ENCODE measurements around the gene ETAA1.
A peak's percentile ranks its signal among the peaks of the same experiment; 100 is the strongest.

Gene ETAA1

GRCh38 chr2:67378555-67378954, 18.6 kb upstream of the ETAA1 start:
- Histone ChIP-seq H3K4me3 (ENCODE audit: insufficient read depth in 1 of 2, low read depth in 1 of 2, low read length in 2 of 2) (no peak overlapping the region), H3K27ac (ENCODE audit: low read length, poor library complexity, severe bottlenecking) (no peak overlapping the region), H3K27me3 (ENCODE audit: control insufficient read depth in 1 of 2, insufficient read depth in 1 of 2, low read length in 2 of 2) (no peaks in the 10 kb centered on the region), H3K9ac (ENCODE audit: low read length) (no peak overlapping the region), H2BK120ac (ENCODE audit: low read depth, low read length) (no peak overlapping the region), H2AK5ac (ENCODE audit: low read length, severe bottlenecking) (no peak overlapping the region), H3K4me2 (ENCODE audit: low read length, poor library complexity, severe bottlenecking) (no peak overlapping the region), H3K4ac (ENCODE audit: low read depth in 1 of 2, low read length in 2 of 2) (no peak overlapping the region), H2BK12ac (ENCODE audit: low read length in 2 of 2) (no peak overlapping the region), H2BK15ac (ENCODE audit: low read depth, poor library complexity, severe bottlenecking) (no peak overlapping the region), H3K79me1 (replicated peaks; ENCODE audit: low read length, poor library complexity, severe bottlenecking) (no peaks in the 10 kb centered on the region), H3K4me1 (ENCODE audit: control insufficient read depth, insufficient read depth, low read depth, low read length) (no peaks in the 10 kb centered on the region), H3K36me3 (ENCODE audit: control insufficient read depth in 1 of 2, insufficient read depth in 2 of 2, low read depth in 1 of 2, low read length in 2 of 2) (no peaks in the 10 kb centered on the region), H4K8ac (ENCODE audit: low read length) (no peak overlapping the region), H3K14ac (ENCODE audit: low read length in 2 of 2) (no peak overlapping the region), H2BK5ac (ENCODE audit: low read depth, low read length, poor library complexity, severe bottlenecking) (no peak overlapping the region), H2AFZ (ENCODE audit: low read depth, low read length) (no peak overlapping the region), H3K18ac (ENCODE audit: low read depth in 1 of 2, low read length in 2 of 2) (no peak overlapping the region), H3K9me3 (ENCODE audit: control insufficient read depth, low read length) (no peaks in the 10 kb centered on the region), H4K91ac (ENCODE audit: low read length) (no peak overlapping the region), H3K23ac (ENCODE audit: low read length in 2 of 2) (no peak overlapping the region)
- no CpG with 5 or more reads among the region's 1 CpG for WGBS
- no peak for DNase-seq

- Histone ChIP-seq H3K27me3 (ENCODE audit: control insufficient read depth in 1 of 2, insufficient read depth in 1 of 2, low read length in 2 of 2) (no peaks in the 10 kb centered on the region), H2BK120ac (ENCODE audit: low read depth, low read length) (no peak overlapping the region), H2AFZ (ENCODE audit: low read depth, low read length) (no peak overlapping the region), H2BK15ac (ENCODE audit: low read depth, poor library complexity, severe bottlenecking) (no peak overlapping the region), H2BK5ac (ENCODE audit: low read depth, low read length, poor library complexity, severe bottlenecking) (no peak overlapping the region), H3K4ac (ENCODE audit: low read depth in 1 of 2, low read length in 2 of 2) (no peak overlapping the region), H3K9ac (ENCODE audit: low read length) (no peak overlapping the region), H2BK12ac (ENCODE audit: low read length in 2 of 2) (no peak overlapping the region), H4K91ac (ENCODE audit: low read length) (no peak overlapping the region), H3K14ac (ENCODE audit: low read length in 2 of 2) (no peak overlapping the region), H3K27ac (ENCODE audit: low read length, poor library complexity, severe bottlenecking) (no peak overlapping the region), H4K8ac (ENCODE audit: low read length) (no peak overlapping the region), H3K36me3 (ENCODE audit: control insufficient read depth in 1 of 2, insufficient read depth in 2 of 2, low read depth in 1 of 2, low read length in 2 of 2) (no peaks in the 10 kb centered on the region), H3K4me3 (ENCODE audit: insufficient read depth in 1 of 2, low read depth in 1 of 2, low read length in 2 of 2) (no peak overlapping the region), H3K79me1 (replicated peaks; ENCODE audit: low read length, poor library complexity, severe bottlenecking) (no peaks in the 10 kb centered on the region), H3K9me3 (ENCODE audit: control insufficient read depth, low read length) (no peaks in the 10 kb centered on the region), H3K4me1 (ENCODE audit: control insufficient read depth, insufficient read depth, low read depth, low read length) (no peaks in the 10 kb centered on the region), H2AK5ac (ENCODE audit: low read length, severe bottlenecking) (no peak overlapping the region), H3K4me2 (ENCODE audit: low read length, poor library complexity, severe bottlenecking) (no peak overlapping the region), H3K18ac (ENCODE audit: low read depth in 1 of 2, low read length in 2 of 2) (no peak overlapping the region), H3K23ac (ENCODE audit: low read length in 2 of 2) (no peak overlapping the region)
- DNase-seq, result no peak
- WGBS, result 100% methylated on average over 1 of the region's 1 CpG
Measured at GRCh38 chr2:67379048-67379447, 18.1 kb upstream of the ETAA1 start.

- no peak overlapping the region for H4K8ac ChIP-seq (ENCODE audit: low read length)
Measured at GRCh38 chr2:67384123-67384822, 12.9 kb upstream of the ETAA1 start.

GRCh38 chr2:67388680-67389079, 8.5 kb upstream of the ETAA1 start:
- 100% methylated on average over 1 of the region's 2 CpGs for WGBS
- Histone ChIP-seq H2BK120ac (ENCODE audit: low read depth, low read length) (no peak overlapping the region), H2AFZ (ENCODE audit: low read depth, low read length) (no peak overlapping the region), H3K36me3 (ENCODE audit: control insufficient read depth in 1 of 2, insufficient read depth in 2 of 2, low read depth in 1 of 2, low read length in 2 of 2) (no peaks in the 10 kb centered on the region), H3K9ac (ENCODE audit: low read length) (peak overlapping the region; percentile 57), H3K79me1 (replicated peaks; ENCODE audit: low read length, poor library complexity, severe bottlenecking) (peaks cover 2% of the 10 kb centered on the region), H3K23ac (ENCODE audit: low read length in 2 of 2) (no peak overlapping the region), H3K4me2 (ENCODE audit: low read length, poor library complexity, severe bottlenecking) (no peak overlapping the region), H3K4me1 (ENCODE audit: control insufficient read depth, insufficient read depth, low read depth, low read length) (no peaks in the 10 kb centered on the region), H3K4me3 (ENCODE audit: insufficient read depth in 1 of 2, low read depth in 1 of 2, low read length in 2 of 2) (no peak overlapping the region), H4K8ac (ENCODE audit: low read length) (no peak overlapping the region), H2BK5ac (ENCODE audit: low read depth, low read length, poor library complexity, severe bottlenecking) (no peak overlapping the region), H3K9me3 (ENCODE audit: control insufficient read depth, low read length) (no peaks in the 10 kb centered on the region), H3K27me3 (ENCODE audit: control insufficient read depth in 1 of 2, insufficient read depth in 1 of 2, low read length in 2 of 2) (no peaks in the 10 kb centered on the region), H2BK12ac (ENCODE audit: low read length in 2 of 2) (no peak overlapping the region), H3K18ac (ENCODE audit: low read depth in 1 of 2, low read length in 2 of 2) (no peak overlapping the region), H3K4ac (ENCODE audit: low read depth in 1 of 2, low read length in 2 of 2) (no peak overlapping the region), H3K14ac (ENCODE audit: low read length in 2 of 2) (no peak overlapping the region), H4K91ac (ENCODE audit: low read length) (no peak overlapping the region), H3K27ac (ENCODE audit: low read length, poor library complexity, severe bottlenecking) (peak overlapping the region; percentile 59), H2AK5ac (ENCODE audit: low read length, severe bottlenecking) (no peak overlapping the region), H2BK15ac (ENCODE audit: low read depth, poor library complexity, severe bottlenecking) (no peak overlapping the region)
- no peak for DNase-seq

More at GRCh38 chr2:67384123-67384822, 12.9 kb upstream of the ETAA1 start:
- H3K4me1 ChIP-seq (ENCODE audit: control insufficient read depth, insufficient read depth, low read depth, low read length), result no peaks in the 10 kb centered on the region
- no peak overlapping the region for H2BK5ac ChIP-seq (ENCODE audit: low read depth, low read length, poor library complexity, severe bottlenecking)
- H2BK12ac ChIP-seq (ENCODE audit: low read length in 2 of 2), result no peak overlapping the region
- H2AK5ac ChIP-seq (ENCODE audit: low read length, severe bottlenecking), result no peak overlapping the region
- no peak overlapping the region for H3K4ac ChIP-seq (ENCODE audit: low read depth in 1 of 2, low read length in 2 of 2)
- no peaks in the 10 kb centered on the region for H3K9me3 ChIP-seq (ENCODE audit: control insufficient read depth, low read length)
- H3K36me3 ChIP-seq (ENCODE audit: control insufficient read depth in 1 of 2, insufficient read depth in 2 of 2, low read depth in 1 of 2, low read length in 2 of 2), result no peaks in the 10 kb centered on the region
- no peak for DNase-seq
- H2BK15ac ChIP-seq (ENCODE audit: low read depth, poor library complexity, severe bottlenecking), result no peak overlapping the region
- no peak overlapping the region for H3K4me2 ChIP-seq (ENCODE audit: low read length, poor library complexity, severe bottlenecking)
- no peak overlapping the region for H3K9ac ChIP-seq (ENCODE audit: low read length)
- no peak overlapping the region for H3K4me3 ChIP-seq (ENCODE audit: insufficient read depth in 1 of 2, low read depth in 1 of 2, low read length in 2 of 2)
- H3K27me3 ChIP-seq (ENCODE audit: control insufficient read depth in 1 of 2, insufficient read depth in 1 of 2, low read length in 2 of 2), result no peaks in the 10 kb centered on the region
- no peak overlapping the region for H2AFZ ChIP-seq (ENCODE audit: low read depth, low read length)
- no peak overlapping the region for H3K14ac ChIP-seq (ENCODE audit: low read length in 2 of 2)
- H3K23ac ChIP-seq (ENCODE audit: low read length in 2 of 2), result no peak overlapping the region
- H3K27ac ChIP-seq (ENCODE audit: low read length, poor library complexity, severe bottlenecking), result no peak overlapping the region
- H4K91ac ChIP-seq (ENCODE audit: low read length), result no peak overlapping the region
- no peak overlapping the region for H3K18ac ChIP-seq (ENCODE audit: low read depth in 1 of 2, low read length in 2 of 2)
- H3K79me1 ChIP-seq (replicated peaks; ENCODE audit: low read length, poor library complexity, severe bottlenecking), result no peaks in the 10 kb centered on the region
- no peak overlapping the region for H2BK120ac ChIP-seq (ENCODE audit: low read depth, low read length)
- WGBS, result 69% methylated on average over 2 of the region's 3 CpGs

Measured in mesenchymal stem cell (in vitro differentiated cells and primary cell).